Astrocyte of the cerebellum (primary cell): ENCODE measurements around the gene DMPK.

Experiments used
- DNase-seq: peaks from one replicate; pipeline ENCODE4 v3.0.0-alpha.2; 2011; ENCODE audit warnings: low read depth
- H3K4me3 ChIP-seq: 2 replicates; pipeline ENCODE4 v1.5.1; 2011; ENCODE audit warnings: mild to moderate bottlenecking, low read depth, low read length, moderate library complexity
- in situ Hi-C: cut with HindIII; loops from 2 replicates; pipeline ENCODE4 v1.10.0; 2017; ENCODE audit warnings: low sequenced_read_pairs
- TF ChIP-seq, protein P1 (sequence below): IDR thresholded peaks from 2 replicates; pipeline ENCODE4 v1.5.1; 2012; ENCODE audit warnings: low read length, low read depth, moderate library complexity, mild to moderate bottlenecking; ENCODE audit errors: missing control alignments

DMPK gene

DNA sequence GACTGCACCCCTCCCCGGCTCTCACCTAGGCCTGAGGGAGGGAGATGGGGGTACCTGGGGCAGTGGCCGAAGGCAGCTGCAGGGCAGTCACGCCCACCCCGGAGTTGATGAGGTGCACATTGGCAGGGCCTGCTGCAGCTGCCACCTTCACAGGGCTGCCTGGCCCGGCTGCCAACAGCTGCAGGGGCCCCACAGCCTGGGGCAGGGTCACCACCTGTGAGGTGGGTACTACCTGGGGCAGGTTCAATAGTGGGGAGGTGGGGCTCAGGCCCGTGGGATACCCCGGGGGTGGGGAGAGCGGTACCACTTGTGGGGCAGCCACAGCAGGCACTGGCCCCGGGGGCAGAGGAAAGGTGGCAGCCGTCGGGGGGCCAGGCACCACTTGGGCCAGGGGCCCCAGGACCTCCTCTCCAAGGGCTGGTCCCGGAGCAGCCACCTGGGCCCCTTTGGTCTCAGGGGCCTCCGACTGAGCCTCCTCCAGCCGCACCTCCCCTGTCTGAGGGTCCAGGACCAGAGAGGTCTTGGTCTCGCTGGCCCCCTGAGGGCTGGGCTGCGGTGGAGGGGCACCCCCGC lies 15.9 kb downstream of the DMPK start:
- peak overlapping the region; percentile 77 for H3K4me3 ChIP-seq
- DNase-seq: no peak
- TF ChIP-seq, protein P1, sequence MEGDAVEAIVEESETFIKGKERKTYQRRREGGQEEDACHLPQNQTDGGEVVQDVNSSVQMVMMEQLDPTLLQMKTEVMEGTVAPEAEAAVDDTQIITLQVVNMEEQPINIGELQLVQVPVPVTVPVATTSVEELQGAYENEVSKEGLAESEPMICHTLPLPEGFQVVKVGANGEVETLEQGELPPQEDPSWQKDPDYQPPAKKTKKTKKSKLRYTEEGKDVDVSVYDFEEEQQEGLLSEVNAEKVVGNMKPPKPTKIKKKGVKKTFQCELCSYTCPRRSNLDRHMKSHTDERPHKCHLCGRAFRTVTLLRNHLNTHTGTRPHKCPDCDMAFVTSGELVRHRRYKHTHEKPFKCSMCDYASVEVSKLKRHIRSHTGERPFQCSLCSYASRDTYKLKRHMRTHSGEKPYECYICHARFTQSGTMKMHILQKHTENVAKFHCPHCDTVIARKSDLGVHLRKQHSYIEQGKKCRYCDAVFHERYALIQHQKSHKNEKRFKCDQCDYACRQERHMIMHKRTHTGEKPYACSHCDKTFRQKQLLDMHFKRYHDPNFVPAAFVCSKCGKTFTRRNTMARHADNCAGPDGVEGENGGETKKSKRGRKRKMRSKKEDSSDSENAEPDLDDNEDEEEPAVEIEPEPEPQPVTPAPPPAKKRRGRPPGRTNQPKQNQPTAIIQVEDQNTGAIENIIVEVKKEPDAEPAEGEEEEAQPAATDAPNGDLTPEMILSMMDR: no peak
- in situ Hi-C loops: no loop called here

DNA sequence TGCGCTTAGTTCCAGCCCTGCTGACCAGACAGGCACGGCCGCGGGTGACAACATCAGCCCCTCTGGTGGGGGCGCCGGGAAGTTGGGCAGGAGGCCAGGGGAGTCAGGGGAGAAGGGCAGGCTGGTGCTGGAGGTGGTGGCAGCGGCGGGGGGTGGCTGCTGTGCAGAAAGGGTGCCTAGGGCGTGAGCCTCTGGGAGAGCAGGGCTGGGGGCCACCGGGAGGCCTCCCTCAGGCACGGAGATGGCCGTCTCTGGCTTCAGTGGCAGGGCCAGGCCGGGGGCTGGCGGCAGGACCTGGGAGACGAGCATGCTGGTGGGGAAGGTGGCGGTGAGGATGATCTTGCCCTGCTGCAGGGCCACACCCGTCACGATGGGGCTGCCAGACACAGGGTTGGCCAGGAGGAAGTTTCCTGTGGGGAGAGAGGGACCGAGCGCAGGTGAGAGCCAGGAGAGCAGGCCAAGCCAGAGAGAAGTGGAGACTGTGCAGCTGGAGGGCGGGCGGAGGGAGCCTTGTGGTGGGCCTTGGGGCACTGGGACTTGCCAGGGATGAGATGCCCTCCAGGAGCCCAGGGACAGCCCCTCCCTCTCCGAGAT lies 16.5 kb downstream of the DMPK start:
- no peak for DNase-seq
- in situ Hi-C loops: no loop called here
- TF ChIP-seq, protein P1: no peak
- H3K4me3 ChIP-seq: no peak overlapping the region

DNA sequence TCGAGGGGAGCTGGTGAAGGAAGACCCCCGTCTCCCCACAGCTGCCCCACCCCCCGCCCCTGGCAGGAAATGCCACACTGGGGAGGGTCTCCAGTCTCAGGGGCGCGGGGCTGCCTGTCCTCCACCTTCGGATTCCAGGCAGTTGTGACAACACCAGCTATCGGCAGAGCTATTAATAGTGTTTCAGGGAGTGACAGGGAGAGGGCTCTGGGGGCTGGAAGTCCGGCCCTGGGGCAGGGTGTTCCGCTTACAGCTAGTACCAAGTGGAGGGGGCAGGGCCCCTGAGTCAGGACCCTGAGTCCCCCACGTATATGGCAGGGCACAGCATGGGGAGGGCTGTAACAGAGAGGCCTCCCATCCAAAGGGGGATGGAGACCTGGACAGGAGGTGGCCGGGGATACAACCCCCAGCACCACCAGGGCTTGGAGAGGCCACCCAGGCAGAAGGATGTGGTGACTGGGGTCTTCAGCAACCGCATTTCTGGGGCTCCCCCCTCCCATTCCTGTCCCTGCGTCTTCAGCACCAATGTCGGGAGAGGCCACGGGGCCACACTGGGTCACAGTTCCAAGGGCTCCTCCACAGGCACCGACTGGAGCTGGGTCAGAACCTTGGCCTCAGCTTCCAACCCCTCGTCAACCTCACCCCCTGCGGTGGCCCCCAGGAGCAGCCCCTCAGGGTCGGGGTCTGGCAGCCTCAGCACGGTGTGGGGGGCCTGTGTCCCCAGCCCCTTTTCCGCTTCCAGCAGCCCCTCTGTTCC lies 17.2 kb downstream of the DMPK start:
- H3K4me3 ChIP-seq: no peak overlapping the region
- DNase-seq: no peak
- TF ChIP-seq, protein P1: no peak
- in situ Hi-C loops: no loop called here

DNA sequence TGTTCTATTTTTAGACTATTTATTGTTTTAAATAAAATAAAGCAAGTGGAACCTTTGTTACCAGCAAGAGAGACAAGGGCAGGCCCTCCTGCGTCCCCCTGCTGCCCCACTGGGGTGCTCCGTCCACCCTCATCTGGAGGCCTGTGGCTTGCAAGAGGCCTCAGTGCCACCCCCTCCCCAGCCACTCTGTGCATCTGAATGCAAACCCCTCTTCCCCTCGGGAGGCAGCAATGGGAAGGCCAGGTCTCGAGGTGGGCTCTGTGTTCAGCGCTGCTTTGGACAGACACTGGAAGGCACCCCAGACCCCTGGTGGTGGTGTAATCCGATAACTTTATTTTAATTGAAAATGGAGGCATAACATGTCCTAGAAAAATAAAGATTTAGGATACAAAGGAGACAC lies 17.8 kb downstream of the DMPK start:
- in situ Hi-C loops: no loop called here
- TF ChIP-seq, protein P1: no peak
- no peak for DNase-seq
- H3K4me3 ChIP-seq: no peak overlapping the region

DNA sequence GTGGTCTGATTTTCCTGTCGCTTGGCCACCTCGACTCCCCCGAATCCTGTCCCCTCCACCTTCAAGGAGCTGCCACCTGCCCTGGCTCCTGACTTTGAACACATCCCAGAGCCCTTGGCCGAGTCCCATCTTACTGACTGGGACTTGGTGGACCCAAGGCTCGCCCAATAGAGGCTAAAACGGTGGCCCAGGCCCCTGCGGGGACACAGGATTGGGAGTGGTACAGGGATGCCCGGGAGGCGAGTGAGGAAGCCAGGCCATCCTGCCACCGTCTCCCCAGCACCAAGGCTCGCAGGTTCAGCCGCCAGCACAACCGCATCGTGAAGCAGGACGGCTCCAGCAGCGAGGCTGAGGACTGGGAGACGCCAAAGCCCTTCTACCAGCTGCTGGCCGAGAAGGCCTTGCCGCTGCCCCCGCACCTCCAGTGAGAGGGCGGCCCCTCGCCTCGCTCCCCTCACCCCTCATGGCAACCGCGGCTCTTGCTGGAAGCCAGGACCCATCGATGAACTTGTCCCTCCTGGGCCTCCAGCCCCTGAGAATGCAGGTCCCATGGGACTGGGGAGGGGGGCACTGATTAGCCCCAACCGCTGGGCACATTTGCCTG lies 18.5 kb downstream of the DMPK start:
- in situ Hi-C loops: no loop called here
- DNase-seq: no peak
- TF ChIP-seq, protein P1: no peak
- no peak overlapping the region for H3K4me3 ChIP-seq

DNA sequence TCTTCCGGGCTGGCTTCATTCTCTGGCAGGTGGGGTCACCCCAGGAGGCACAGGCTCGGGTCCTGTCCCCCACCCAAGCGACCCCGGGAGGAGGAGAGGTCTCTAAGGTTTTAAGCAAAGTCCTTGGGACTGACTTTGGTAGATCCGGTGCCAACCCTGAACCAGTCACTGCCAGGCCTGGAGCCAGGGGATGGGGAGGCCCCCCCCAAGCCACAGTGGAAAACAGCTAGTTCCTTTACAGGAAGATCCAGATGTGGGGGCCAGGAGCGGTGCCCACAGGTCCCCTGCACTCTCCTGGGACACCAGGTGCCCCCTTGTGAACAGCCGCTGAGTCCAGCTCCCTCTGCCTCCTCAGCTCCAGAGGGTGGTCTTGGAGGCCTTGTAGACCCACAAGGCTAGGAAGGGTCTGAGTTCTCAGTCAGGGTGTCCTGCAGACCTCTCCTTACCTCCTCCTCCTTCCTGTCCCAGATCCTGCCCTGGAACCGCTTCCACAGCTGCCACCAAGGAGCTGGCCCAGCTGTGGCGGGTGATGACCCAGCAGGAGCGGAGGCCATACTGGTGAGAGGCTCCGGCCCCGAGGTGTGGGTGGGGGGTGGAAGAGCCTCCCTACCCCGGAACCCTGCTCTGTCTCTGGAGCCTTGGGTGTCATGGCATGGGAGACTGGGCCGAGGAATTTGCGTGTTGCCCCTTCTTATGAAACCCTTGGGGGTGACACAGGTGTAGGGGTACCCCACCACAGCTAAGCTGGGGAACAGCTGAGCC lies 19.2 kb downstream of the DMPK start:
- no peak overlapping the region for H3K4me3 ChIP-seq
- no peak for DNase-seq
- TF ChIP-seq, protein P1: no peak
- in situ Hi-C loops: no loop called here
